NCI-H748 (cell line): ENCODE data around the gene SLC25A2.
"Not testable (repeated sequence)": the region's sequence is repeated elsewhere in the genome, so short reads cannot be mapped to it uniquely, and the experiment has no call there.

ENCODE experiments used
- DNase-seq: peaks from one replicate; lab custom pipeline; 2025; ENCODE audit not compliant: unreplicated experiment; lab: John Stamatoyannopoulos, UW

Gene SLC25A2

DNA sequence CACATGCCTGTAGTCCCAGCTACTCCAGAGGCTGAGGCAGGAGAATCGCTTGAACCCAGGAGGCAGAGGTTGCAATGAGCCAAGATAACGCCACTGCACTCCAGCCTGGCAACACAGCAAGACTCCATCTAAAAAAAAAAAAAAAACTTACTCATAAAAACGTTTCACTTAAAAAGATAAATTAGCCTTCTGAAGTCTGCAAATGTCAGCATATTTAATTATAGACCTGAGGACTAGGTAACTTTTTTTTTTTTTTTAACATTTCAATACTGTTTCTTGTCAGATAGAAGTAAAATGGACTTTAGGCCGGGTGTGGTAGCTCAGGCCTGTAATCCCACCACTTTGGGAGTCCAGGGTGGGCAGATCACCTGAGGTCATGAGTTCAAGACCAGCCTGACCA is 13.1 kb upstream of the SLC25A2 start:
- not testable (repeated sequence) for DNase-seq

DNA sequence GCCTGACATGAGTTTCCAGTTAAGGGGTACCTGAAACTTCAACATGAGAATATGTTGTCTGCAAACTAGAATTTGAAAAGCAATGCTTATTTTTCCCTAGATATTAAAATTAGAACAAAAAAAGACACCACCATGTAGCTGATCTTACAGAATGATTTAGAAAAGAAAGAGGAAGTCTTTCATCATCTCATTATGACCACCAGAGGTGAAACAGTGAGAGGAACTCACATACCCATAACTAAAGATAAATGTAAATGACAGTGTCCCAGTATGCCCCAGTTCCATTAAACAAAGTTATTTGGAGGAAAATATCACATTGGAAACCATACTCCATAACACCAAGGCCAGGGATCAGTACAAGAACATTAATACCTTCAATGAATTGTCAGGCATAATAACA is 9.9 kb upstream of the SLC25A2 start:
- no peak for DNase-seq

DNA sequence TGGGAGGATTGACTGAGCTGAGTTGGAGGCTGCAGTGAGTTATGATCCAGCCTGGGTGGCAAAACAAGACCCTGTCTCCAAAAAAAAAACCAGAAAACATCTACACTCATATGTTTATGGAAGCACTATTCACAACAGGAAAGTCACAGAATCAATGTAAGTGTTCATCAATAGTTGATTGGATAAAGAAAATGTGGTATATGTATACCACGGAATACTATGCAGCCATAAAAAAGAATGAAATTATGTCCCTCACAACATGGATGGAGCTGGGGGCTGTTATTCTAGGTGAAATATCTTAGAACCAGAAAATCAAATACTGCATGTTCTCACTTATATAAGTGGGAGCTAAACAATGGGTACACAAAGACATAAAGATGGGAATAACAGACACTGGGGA is 2.8 kb upstream of the SLC25A2 start:
- no peak for DNase-seq

GRCh38 chr5:141298376-141298775 is 5.5 kb downstream of the SLC25A2 start:
- DNase-seq = no peak

DNA sequence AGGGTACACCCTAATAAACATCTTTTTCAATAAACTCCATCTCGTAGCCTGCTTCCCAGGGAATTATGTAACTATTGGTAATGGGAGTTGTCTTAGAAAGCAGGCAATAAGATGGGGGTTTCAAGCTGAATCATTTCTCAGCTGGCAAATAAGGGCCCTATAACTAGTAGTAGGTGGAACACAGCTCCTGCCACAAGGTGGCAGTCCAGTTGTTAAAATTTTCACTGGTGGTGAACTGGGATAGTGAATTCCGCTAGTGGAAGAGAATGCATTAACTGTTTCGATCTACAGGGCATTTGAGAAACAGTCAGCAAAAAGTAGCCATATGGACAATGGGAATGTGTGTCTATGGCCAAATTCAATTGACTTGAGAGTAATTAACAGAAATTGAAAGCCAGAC is 30.9 kb downstream of the SLC25A2 start:
- DNase-seq = peak; percentile 9

DNA sequence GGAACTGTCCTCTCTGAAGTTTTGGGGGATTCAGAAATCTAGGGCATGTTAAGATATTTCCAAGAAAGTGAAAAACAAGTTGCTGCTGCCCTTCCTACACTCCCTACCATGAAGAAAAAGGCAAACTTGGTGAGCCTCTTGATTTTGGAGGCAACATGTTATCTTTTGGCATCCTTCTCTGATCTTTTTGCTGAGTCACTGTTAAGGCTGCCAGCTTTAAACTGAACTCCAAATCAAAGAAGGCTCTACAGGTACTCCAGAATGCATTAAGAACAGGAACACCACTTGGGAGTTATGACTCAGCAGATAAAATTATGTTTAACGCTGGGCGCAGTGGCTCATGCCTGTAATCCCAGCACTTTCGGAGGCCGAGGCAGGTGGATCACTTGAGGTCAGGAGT is 34.7 kb downstream of the SLC25A2 start:
- DNase-seq = no peak

GRCh38 chr5:141261238-141261546 is 42.7 kb downstream of the SLC25A2 start:
- DNase-seq = no peak

- peak; percentile 34 for DNase-seq
Measured at GRCh38 chr5:141260458-141261237, 43.2 kb downstream of the SLC25A2 start.

GRCh38 chr5:141258948-141259347 is 44.9 kb downstream of the SLC25A2 start:
- no peak for DNase-seq

DNA sequence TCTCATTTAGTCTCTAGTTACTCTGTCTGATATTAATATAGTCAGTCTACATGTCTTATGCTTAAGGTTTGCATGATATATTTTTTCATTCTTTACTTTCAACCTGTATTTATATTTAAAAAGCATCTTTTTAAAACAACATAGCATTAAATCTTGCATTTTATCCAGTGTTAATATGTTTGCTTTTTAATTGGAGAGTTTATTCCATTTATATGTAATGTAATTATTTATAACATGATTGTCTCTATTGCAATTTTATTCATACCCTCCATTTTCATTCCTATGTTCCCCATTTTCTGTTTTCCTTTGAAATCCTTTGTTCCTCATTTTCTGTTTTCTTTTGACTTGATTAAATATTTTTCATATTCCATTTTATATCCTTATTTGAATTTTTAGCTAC is 45.4 kb downstream of the SLC25A2 start:
- no peak for DNase-seq
